ENCODE data around the gene SLC18A2.

The SLC18A2 gene

DNA sequence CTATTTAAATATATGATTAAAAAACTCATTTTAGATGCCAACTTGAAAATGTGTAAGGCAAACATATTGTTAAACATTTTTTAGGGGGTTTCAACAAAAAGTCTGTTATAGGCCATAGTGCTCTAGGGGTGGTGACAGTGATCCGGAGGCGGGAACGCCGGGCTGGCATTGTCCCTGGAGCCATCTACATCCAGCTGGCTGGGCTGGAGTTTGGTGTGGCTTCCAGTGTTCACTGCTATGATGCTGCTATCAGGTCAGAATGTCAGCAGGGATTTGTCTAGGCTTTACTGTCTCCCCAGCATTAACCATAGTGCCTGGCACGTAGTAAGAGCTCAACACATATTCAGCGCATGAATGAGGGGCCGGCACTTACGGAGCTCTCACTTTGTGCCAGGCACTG lies 1.9 kb upstream of the SLC18A2 start:
- no peak for DNase-seq

- DNase-seq = peak; percentile 37
Measured at GRCh38 chr10:117239721-117240620, 943 bp upstream of the SLC18A2 start.

DNA sequence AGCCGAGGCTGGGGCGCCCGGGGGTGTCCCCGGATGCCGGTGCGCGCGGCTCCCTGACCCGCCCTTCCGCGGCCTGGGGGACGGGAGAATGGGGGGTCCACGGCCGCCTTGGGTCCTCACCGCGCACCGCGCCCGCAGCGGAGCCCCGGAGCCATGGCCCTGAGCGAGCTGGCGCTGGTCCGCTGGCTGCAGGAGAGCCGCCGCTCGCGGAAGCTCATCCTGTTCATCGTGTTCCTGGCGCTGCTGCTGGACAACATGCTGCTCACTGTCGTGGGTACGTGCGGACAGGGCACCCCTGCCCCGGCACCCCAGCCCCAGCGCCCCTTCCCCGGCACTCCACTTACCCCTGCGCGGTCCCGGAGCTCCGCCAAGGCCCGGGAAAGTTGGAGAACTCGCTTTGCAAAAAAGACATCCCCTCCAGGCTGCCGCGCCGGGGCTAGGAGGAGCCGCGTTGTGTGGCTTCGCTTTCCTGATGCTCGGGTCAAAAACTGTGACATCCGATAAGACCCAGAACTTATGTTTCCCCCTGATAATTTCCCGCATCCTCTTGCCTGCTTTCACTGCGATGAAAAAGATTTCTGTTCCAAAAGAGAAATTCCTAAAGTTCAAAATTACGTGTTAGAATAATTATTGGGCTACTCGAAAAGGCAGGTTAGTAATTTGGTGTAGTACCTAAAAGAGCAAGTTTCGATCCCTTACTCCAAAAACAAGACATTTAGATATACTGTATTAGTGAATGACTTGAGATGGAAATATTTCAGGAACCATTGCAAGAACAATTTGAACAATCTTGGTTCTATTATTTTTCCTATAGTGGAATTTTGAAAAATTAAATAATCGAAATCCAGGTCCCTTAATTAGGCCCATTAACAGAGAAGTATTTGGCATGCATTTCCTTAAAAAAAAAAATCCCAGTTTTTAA lies 888 bp downstream of the SLC18A2 start:
- peak; percentile 56 for DNase-seq

DNA sequence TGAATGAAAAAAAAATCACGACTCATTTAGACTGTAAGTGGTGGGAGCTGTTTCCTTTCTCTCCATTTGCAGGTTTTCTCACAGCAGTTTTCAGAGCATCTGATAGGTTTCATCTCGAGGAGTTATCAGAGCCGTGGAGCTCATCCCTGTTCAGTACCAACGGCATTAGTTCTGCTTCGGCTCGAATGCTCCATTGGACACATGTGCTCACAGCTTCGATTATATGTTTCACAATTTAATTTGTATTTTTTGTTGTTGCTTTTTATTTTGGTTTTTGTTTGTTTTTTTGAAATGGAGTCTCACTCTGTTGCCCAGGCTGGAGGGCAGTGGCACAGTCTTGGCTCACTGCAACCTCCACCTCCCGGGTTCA lies 1.5 kb downstream of the SLC18A2 start:
- no peak for DNase-seq

- no peak for DNase-seq
Measured at GRCh38 chr10:117246997-117247671, 6.2 kb downstream of the SLC18A2 start.

- DNase-seq = no peak
Measured at GRCh38 chr10:117248750-117249465, 8.0 kb downstream of the SLC18A2 start.

DNA sequence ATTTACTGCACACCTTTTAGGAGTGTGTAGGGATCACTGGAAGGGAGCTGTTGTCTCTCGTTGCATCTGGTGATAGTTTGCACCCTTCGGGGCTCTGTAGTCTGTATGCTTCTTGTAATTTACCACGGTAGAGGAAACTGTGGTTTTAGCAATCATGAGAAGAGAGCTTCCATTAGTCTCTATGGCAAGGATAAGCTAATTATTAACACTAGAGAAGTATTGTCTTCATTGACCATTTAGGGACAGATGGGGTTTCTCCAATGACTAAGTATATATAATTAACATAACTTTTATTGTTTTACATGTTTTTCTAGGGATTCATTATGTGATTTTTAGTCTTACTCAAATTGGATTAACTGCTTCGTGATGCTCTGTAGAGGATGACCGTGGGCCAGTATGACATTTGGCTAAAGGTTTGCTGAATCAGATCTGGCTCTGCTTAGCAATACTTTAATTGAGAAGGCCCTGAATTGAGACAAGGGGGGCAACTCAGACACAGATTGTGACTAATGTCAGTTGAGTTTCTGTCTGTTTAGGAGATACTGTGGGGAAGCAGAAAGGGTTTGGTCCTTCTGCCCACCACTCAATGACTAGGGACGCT lies 8.7 kb downstream of the SLC18A2 start:
- no peak for DNase-seq

GRCh38 chr10:117250411-117250810 lies 9.5 kb downstream of the SLC18A2 start:
- no peak for DNase-seq

DNA sequence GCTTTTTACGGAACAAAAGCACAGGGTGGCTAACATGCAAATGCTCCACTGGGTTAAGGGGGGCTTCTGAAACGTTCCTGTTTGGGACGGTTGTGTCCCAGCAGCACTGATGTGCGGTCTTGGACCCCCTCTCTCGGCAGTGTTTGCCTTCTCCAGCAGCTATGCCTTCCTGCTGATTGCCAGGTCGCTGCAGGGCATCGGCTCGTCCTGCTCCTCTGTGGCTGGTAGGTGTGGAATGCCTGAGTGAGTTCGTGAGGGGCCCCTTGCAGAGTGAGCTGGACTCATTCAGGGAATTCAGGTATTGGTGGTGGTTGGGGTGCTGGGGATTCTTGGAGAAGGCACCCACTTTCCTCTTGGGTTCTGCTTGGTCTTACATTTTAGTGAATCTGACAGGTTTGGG lies 13.0 kb downstream of the SLC18A2 start:
- no peak for DNase-seq

DNA sequence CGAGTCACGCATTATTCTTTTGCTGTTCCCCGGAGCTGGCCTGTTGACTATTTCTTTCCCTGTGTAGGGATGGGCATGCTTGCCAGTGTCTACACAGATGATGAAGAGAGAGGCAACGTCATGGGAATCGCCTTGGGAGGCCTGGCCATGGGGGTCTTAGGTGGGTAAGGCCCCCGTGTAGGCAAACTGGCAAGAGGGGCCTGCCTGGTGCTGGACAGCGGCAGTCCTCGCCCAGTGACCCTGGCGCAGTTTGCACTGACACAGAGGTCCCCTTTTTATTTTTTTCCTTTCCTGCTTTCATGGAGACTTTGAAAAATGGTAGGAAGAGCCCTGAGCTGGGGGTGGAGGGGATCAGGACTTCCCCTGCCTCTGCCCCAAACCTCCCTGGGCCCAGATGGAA lies 13.4 kb downstream of the SLC18A2 start:
- DNase-seq = no peak

- no peak for DNase-seq
Measured at GRCh38 chr10:117254774-117255735, 14.1 kb downstream of the SLC18A2 start.

GRCh38 chr10:117255835-117256460 lies 15.0 kb downstream of the SLC18A2 start:
- DNase-seq = no peak

- DNase-seq = no peak
Measured at GRCh38 chr10:117256910-117257309, 16.0 kb downstream of the SLC18A2 start.

GRCh38 chr10:117257721-117258120 lies 16.8 kb downstream of the SLC18A2 start:
- no peak for DNase-seq

DNA sequence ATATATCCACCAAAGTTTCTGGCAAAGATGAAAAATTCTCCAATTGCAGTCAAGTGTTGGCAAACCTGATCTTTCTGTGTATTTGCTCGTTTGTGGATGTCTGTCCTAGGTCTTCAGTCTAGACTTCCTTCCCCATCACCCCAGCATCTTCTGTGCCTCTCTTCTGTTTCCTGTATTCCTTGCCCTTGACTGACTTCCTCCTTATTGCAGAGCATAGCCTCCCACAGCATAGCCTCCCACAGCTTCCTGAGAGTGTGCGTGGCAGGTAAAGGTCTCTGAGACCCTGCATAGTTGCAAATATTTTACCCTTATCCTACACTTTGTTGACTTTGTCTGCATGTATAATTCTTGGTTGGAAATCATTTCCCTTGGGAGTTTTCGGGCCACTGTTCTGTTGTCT lies 18.4 kb downstream of the SLC18A2 start:
- DNase-seq = no peak

- DNase-seq = no peak
Measured at GRCh38 chr10:117260084-117260483, 19.2 kb downstream of the SLC18A2 start.

DNA sequence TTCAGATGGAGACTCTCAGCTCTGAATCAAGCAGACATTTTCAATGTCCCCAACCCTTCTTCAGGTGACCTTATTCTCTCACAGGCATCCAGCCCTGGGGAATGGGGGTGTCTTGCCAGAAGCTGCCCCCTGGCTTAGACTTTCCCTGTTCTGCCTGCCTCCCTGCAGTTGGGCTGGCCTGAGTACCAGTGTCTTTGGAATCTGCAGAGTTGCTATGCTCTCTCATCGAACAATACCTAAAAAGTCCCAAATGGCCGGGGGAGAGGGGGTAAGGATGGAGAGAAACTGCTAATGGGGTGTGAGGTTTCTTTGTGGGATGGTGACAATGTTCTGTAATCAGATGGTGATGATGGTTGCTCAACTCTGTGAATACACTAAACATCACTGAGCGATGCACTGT lies 20.6 kb downstream of the SLC18A2 start:
- DNase-seq = no peak

DNA sequence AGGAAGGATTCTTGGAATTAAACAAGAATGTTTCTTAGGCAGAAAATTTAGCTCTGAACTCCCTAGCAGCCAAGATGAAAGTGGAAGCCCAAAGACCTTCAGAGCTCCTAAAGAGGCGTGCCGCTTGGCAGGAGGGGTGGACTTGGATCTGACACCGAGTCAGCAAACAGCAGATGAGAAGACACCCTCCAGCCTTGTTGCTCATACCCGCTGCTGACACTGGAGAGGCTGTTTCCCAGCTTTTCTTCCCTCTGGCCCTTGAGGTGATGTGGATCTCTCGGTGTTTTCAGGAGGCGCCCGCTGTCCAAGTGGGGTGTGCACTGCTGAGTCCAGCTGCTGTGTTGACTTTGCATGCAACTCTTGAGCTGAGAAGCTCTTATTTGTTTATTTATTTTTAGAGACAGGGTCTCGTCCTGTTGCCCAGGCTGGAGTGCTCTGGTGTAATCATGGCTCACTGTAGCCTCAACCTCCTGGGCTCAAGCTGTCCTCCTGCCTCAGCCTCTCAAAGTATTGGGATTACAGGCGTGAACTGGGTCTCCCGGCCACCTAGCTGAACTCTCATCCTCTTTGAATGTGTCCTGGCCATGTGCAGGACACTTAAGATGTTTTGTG lies 21.5 kb downstream of the SLC18A2 start:
- no peak for DNase-seq

DNA sequence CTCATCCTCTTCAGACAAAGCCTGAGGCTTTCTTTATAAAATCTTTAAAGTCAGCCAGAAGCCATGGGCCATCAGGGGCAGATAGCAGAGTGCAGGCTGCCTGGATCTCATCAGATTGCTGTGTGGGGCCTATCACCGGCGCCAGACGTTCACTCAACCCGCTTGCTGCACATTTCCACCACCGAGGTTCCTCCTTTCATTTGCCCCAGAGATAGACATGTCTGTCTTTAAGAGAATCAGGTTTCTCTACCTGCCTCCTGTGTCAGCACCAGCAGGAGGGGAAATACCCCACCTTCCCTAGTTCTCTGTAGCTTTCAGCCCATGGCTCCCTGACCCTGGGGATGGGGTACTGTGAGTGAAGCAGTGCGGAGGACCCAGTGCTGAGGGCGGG lies 22.0 kb downstream of the SLC18A2 start:
- DNase-seq = no peak

DNA sequence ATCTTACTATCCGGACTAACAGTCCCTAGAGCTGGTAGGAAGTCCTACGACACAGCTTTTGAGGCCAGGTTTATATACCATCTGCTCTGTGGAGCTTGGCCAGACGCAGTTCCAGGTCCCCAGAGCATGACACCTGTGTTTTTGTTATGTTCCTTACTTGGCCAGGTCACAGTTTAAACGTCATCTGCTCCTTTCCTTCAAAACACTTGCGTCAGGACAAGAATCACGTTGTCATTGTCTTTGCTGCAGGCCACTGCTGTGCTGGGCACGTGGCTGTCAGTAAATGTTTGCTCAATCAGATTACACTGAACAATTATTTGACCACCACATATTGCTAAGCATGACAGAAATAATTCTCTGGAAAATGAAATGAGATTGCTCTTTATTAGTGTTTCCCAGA lies 23.9 kb downstream of the SLC18A2 start:
- peak; percentile 78 for DNase-seq

Measured in DMS53 (cell line).